Transverse colon (tissue), 4 donors: Measurements from ENCODE around the gene CDC20B. TPM values are rescaled to one million over a fixed set of nuclear protein-coding genes. Genes with fewer than 3 reads are reported as not detected.

ENCODE experiments used
- DNase-seq: peaks from one replicate; pipeline ENCODE4 v3.0.0-alpha.2; 2019
- H3K27ac ChIP-seq, 4 donors: fragments of 200-600 bp; sonication (generic); 2 replicates each; pipeline ENCODE4 v1.5.1; 2016 to 2018; ENCODE audit warnings: inconsistent platforms in 4 of 4
- H3K27me3 ChIP-seq: fragments of 200-600 bp; sonication (generic); 2 replicates; pipeline ENCODE4 v1.5.1; 2017; ENCODE audit warnings: inconsistent platforms
- H3K36me3 ChIP-seq, 4 donors: fragments of 200-600 bp; sonication (generic); 2 replicates each; pipeline ENCODE4 v1.5.1; 2017 to 2019; ENCODE audit warnings: inconsistent platforms in 4 of 4
- H3K4me1 ChIP-seq, 4 donors: fragments of 200-600 bp; sonication (generic); 2 replicates each; pipeline ENCODE4 v1.5.1; 2017 to 2020; ENCODE audit warnings: inconsistent platforms in 4 of 4
- H3K4me3 ChIP-seq, 4 donors: fragments of 200-600 bp; sonication (generic); 1 replicate in 1 of 4; 2 replicates in 3 of 4; pipeline versions ENCODE4 v1.5.1 to v1.6.1; 2017 to 2019; ENCODE audit warnings: inconsistent platforms in 4 of 4
- H3K9me3 ChIP-seq, 2 donors: fragments of 200-600 bp; sonication (generic); 2 replicates each; pipeline ENCODE4 v1.5.1; 2017 to 2019; ENCODE audit warnings: inconsistent platforms in 2 of 2
- CTCF ChIP-seq, 5 experiments: fragments of 200-600 bp in 3 of 5; fragments of 450-650 bp in 2 of 5; sonication (generic) in 3 of 5; IDR thresholded peaks; 1 replicate in 2 of 5; 2 replicates in 3 of 5; pipeline ENCODE4 v1.5.1; 2016 to 2017; ENCODE audit warnings: antibody characterized with exemption in 5 of 5, inconsistent platforms in 3 of 5, mild to moderate bottlenecking in 2 of 5, moderate library complexity in 1 of 5
- EP300 ChIP-seq: sonication (generic); formaldehyde crosslinking; IDR thresholded peaks from one replicate; pipeline ENCODE4 v1.6.1; 2017; ENCODE audit warnings: antibody characterized with exemption, low read depth
- POLR2A ChIP-seq: fragments of 450-650 bp; IDR thresholded peaks from one replicate; pipeline ENCODE4 v1.6.1; 2016; ENCODE audit warnings: antibody characterized with exemption, mild to moderate bottlenecking, moderate library complexity
- POLR2AphosphoS5 ChIP-seq, 3 donors: sonication (generic); formaldehyde crosslinking; IDR thresholded peaks; one replicate each; pipeline ENCODE4 v1.6.1; 2016; ENCODE audit warnings: antibody characterized with exemption in 3 of 3
- WGBS, 2 donors: methylation state at CpG; one replicate each; pipeline ENCODE4 v1.1.5; 2018; ENCODE audit warnings: low coverage in 1 of 2; 5-methylcytosine and 5-hydroxymethylcytosine counted together
- in situ Hi-C, 4 donors: fragments of 200-750 bp; cut with MboI; loops; one replicate each; pipeline versions ENCODE4 v1.15.0 to v1.15.1; 2017; ENCODE audit warnings: low sequenced_read_pairs in 3 of 4, low pct_ligation_motif_present in 1 of 4, low pct_unique_long_range_greater_than_20kb in 1 of 4
- intact Hi-C: fragments of 100-400 bp; cut with DNase I; formaldehyde crosslinking; loops from one replicate; pipeline ENCODE4 v1.15.1; 2023; ENCODE audit warnings: low total_unique reads
- total RNA-seq, 4 donors: library from RNA; depleted of rRNA; stranded (reverse); fragments of >200 nt; gene quantifications; one replicate each; pipeline ENCODE4 v1.1.0, GENCODE V29; 2016

Gene CDC20B
- total RNA-seq, 4 donors from 2014 or later, result not detected

- peaks cover 6% of the 10 kb centered on the region for H3K27me3 ChIP-seq
- WGBS, 2 donors, result 10 to 12% methylated on average over 5 to 9 of the region's 9 CpGs
- no peak for TF ChIP-seq POLR2A
- peak in 2 of 3 donors; percentile 36 to 58 for TF ChIP-seq POLR2AphosphoS5 (IDR thresholded peaks at IDR 0.05)
- no peak for TF ChIP-seq CTCF (IDR thresholded peaks at IDR 0.05)
- no peaks in the 10 kb centered on the region for H3K36me3 ChIP-seq
- H3K27ac ChIP-seq, result peak overlapping the region; percentile 63 to 74 (median 65)
- H3K4me1 ChIP-seq, result peaks cover 0 to 15% (median 0%) of the 10 kb centered on the region in 4 donors
- DNase-seq, result peak; percentile 61
- peak overlapping the region in 3 of 4 donors; percentile 17 to 48 (median 29) for H3K4me3 ChIP-seq
- in situ Hi-C loops, result loop anchor here (25.0 kb wide), 2 partner anchors 552 to 648 kb away; partner anchors contain the start of genes SNX18 (in 3 of the 4) and SLC38A9 (in 1 of the 4)
- H3K9me3 ChIP-seq, result no peaks in the 10 kb centered on the region
- intact Hi-C loops, result no loop called here
Observed at GRCh38 chr5:55160493-55161209, 12.3 kb downstream of the CDC20B start.

GRCh38 chr5:55159763-55160492 lies 13.0 kb downstream of the CDC20B start, which contains the start of gene GPX8:
TSS of gene GPX8 (plus strand) at chr5:55160171. CDS start at chr5:55160193, 22 bp downstream.
- TF ChIP-seq POLR2AphosphoS5 (IDR thresholded peaks at IDR 0.05) (no peak), CTCF (IDR thresholded peaks at IDR 0.05) (peak; percentile 26 to 48 (median 38)), EP300 (no peak), POLR2A (no peak)
- no peak for DNase-seq
- peaks cover 13% of the 10 kb centered on the region for H3K27me3 ChIP-seq
- WGBS, 2 donors, result 0 to 7% methylated on average over 5 to 10 of the region's 10 CpGs
- no peaks in the 10 kb centered on the region for H3K36me3 ChIP-seq
- peaks cover 0 to 15% (median 0%) of the 10 kb centered on the region in 4 donors for H3K4me1 ChIP-seq
- in situ Hi-C loops (loop anchor here (10.0 to 25.0 kb wide), 3 partner anchors 255 to 648 kb away; partner anchors contain the start of genes SNX18 (in 3 of the 4) and SLC38A9 (in 1 of the 4)), intact Hi-C loops (loop anchor here (10.0 kb wide), 1 partner anchor 255 kb away; no protein-coding TSS in a partner anchor)
- H3K27ac ChIP-seq, result peak within 1 kb of the TSS; percentile 63 to 74 (median 65)
- no peaks in the 10 kb centered on the region for H3K9me3 ChIP-seq
- peak within 1 kb of the TSS in 3 of 4 donors; percentile 17 to 48 (median 29) for H3K4me3 ChIP-seq

GRCh38 chr5:55154873-55155272 lies 18.1 kb downstream of the CDC20B start:
- no peak for TF ChIP-seq CTCF (IDR thresholded peaks at IDR 0.05)
- no peak for TF ChIP-seq POLR2A
- TF ChIP-seq EP300, result no peak
- WGBS, 2 donors, result 43% methylated on average over 3 of the region's 3 CpGs
- Histone ChIP-seq H3K4me3 (no peak overlapping the region), H3K27me3 (peaks cover 22% of the 10 kb centered on the region), H3K27ac (no peak overlapping the region), H3K36me3 (no peaks in the 10 kb centered on the region), H3K9me3 (no peaks in the 10 kb centered on the region), H3K4me1 (peaks cover 0 to under 1% (median 0%) of the 10 kb centered on the region in 4 donors)
- no peak for DNase-seq
- in situ Hi-C loops, result loop anchor here (10.0 to 25.0 kb wide), 3 partner anchors 250 to 643 kb away; partner anchors contain the start of genes SNX18 (in 3 of the 4) and SLC38A9 (in 1 of the 4)
- intact Hi-C loops, result loop anchor here (10.0 kb wide), 1 partner anchor 250 kb away; no protein-coding TSS in a partner anchor
